Frontal cortex (tissue), 1 donor: ENCODE data around the gene FGFR1OP2. TPM values are rescaled to one million over a fixed set of nuclear protein-coding genes. Genes with fewer than 3 reads are reported as not detected.

Experiments used
- total RNA-seq: library from RNA; depleted of rRNA; stranded (reverse); fragments of >200 nt; gene quantifications from one replicate; pipeline ENCODE4 v1.2.3, GENCODE V29; 2014

The FGFR1OP2 gene
- total RNA-seq, 1 donor from 2014 or later: 42.0 TPM

Other genes starting within 250 kb of the FGFR1OP2 start
- 28.1 TPM for gene ITPR2, start 105.3 kb upstream of the FGFR1OP2 start, total RNA-seq
- 26.9 TPM for gene INTS13, start 489 bp upstream of the FGFR1OP2 start, total RNA-seq
- gene TM7SF3, start 75.9 kb downstream of the FGFR1OP2 start, total RNA-seq: 90.1 TPM
- 130 TPM for gene MED21, start 84.1 kb downstream of the FGFR1OP2 start, total RNA-seq
- not detected for gene C12orf71, start 144.1 kb downstream of the FGFR1OP2 start, total RNA-seq